Measurements from ENCODE around the gene DDX59. TPM values are rescaled to one million over a fixed set of nuclear protein-coding genes. Genes with fewer than 3 reads are reported as not detected.

The DDX59 gene
- total RNA-seq, 4 donors from 2014 or later, result 8.6 to 17.5 (median 14.6) TPM

GRCh38 chr1:200684015-200684414, 14.3 kb upstream of the DDX59 start:
- WGBS, 2 donors (ENCODE audit: low coverage in 1 of 2), result 50 to 68% methylated on average over 2 to 4 of the region's 4 CpGs
- no peak for TF ChIP-seq POLR2A (IDR thresholded peaks at IDR 0.05)
- TF ChIP-seq POLR2AphosphoS5 (IDR thresholded peaks at IDR 0.05), result no peak
- Histone ChIP-seq H3K27me3 (no peaks in the 10 kb centered on the region), H3K4me1 (no peaks in the 10 kb centered on the region), H3K36me3 (no peaks in the 10 kb centered on the region), H3K4me3 (no peak overlapping the region), H3K27ac (no peak overlapping the region), H3K9me3 (no peaks in the 10 kb centered on the region)
- DNase-seq, result no peak
- intact Hi-C loops (cut with DNase I; ENCODE audit: low total_unique reads) (no loop called here), in situ Hi-C loops (cut with MboI; ENCODE audit: low pct_ligation_motif_present in 1 of 4, low pct_unique_long_range_greater_than_20kb in 1 of 4, low sequenced_read_pairs in 3 of 4) (no loop called here)

- H3K4me3 ChIP-seq, result no peak overlapping the region
- in situ Hi-C loops (cut with MboI; ENCODE audit: low pct_ligation_motif_present in 1 of 4, low pct_unique_long_range_greater_than_20kb in 1 of 4, low sequenced_read_pairs in 3 of 4) (no loop called here), intact Hi-C loops (cut with DNase I; ENCODE audit: low total_unique reads) (no loop called here)
- WGBS, 2 donors (ENCODE audit: low coverage in 1 of 2), result 0% methylated on average over 1 of the region's 1 CpG
- no peaks in the 10 kb centered on the region for H3K27me3 ChIP-seq
- no peak overlapping the region for H3K27ac ChIP-seq
- H3K4me1 ChIP-seq, result no peaks in the 10 kb centered on the region
- no peak for DNase-seq
- TF ChIP-seq POLR2A (IDR thresholded peaks at IDR 0.05), result no peak
- TF ChIP-seq CTCF (IDR thresholded peaks at IDR 0.05), result no peak
- TF ChIP-seq POLR2AphosphoS5 (IDR thresholded peaks at IDR 0.05), result no peak
- TF ChIP-seq EP300 (IDR thresholded peaks at IDR 0.05; ENCODE audit: low read depth), result no peak
- no peaks in the 10 kb centered on the region for H3K36me3 ChIP-seq
- no peaks in the 10 kb centered on the region for H3K9me3 ChIP-seq
These were observed 13.6 kb upstream of the DDX59 start for GRCh38 chr1:200683298-200683697.

- H3K36me3 ChIP-seq, result no peaks in the 10 kb centered on the region
- no peaks in the 10 kb centered on the region for H3K27me3 ChIP-seq
- H3K4me3 ChIP-seq, result no peak overlapping the region
- TF ChIP-seq EP300 (IDR thresholded peaks at IDR 0.05; ENCODE audit: low read depth) (no peak), CTCF (IDR thresholded peaks at IDR 0.05) (no peak), POLR2AphosphoS5 (IDR thresholded peaks at IDR 0.05) (no peak), POLR2A (IDR thresholded peaks at IDR 0.05) (no peak)
- no peak overlapping the region for H3K27ac ChIP-seq
- 74% methylated on average over 6 of the region's 6 CpGs for WGBS, 2 donors (ENCODE audit: low coverage in 1 of 2)
- in situ Hi-C loops (cut with MboI; ENCODE audit: low pct_ligation_motif_present in 1 of 4, low pct_unique_long_range_greater_than_20kb in 1 of 4, low sequenced_read_pairs in 3 of 4) (no loop called here), intact Hi-C loops (cut with DNase I; ENCODE audit: low total_unique reads) (no loop called here)
- no peaks in the 10 kb centered on the region for H3K4me1 ChIP-seq
- no peak for DNase-seq
- H3K9me3 ChIP-seq, result no peaks in the 10 kb centered on the region
These were observed 11.5 kb upstream of the DDX59 start for GRCh38 chr1:200681231-200681630.

- no peak overlapping the region for H3K27ac ChIP-seq
- H3K4me3 ChIP-seq, result no peak overlapping the region
- no peaks in the 10 kb centered on the region for H3K4me1 ChIP-seq
- TF ChIP-seq EP300 (IDR thresholded peaks at IDR 0.05; ENCODE audit: low read depth) (no peak), POLR2AphosphoS5 (IDR thresholded peaks at IDR 0.05) (no peak), POLR2A (IDR thresholded peaks at IDR 0.05) (no peak), CTCF (IDR thresholded peaks at IDR 0.05) (no peak)
- intact Hi-C loops (cut with DNase I; ENCODE audit: low total_unique reads), result no loop called here
- DNase-seq, result no peak
- 79 to 90% methylated on average over 5 to 6 of the region's 6 CpGs for WGBS, 2 donors (ENCODE audit: low coverage in 1 of 2)
- in situ Hi-C loops (cut with MboI; ENCODE audit: low pct_ligation_motif_present in 1 of 4, low pct_unique_long_range_greater_than_20kb in 1 of 4, low sequenced_read_pairs in 3 of 4), result no loop called here
- no peaks in the 10 kb centered on the region for H3K36me3 ChIP-seq
- no peaks in the 10 kb centered on the region for H3K9me3 ChIP-seq
- H3K27me3 ChIP-seq, result no peaks in the 10 kb centered on the region
These were observed 7.1 kb upstream of the DDX59 start for GRCh38 chr1:200676829-200677228.

GRCh38 chr1:200675588-200675852, 5.8 kb upstream of the DDX59 start:
- Histone ChIP-seq H3K9me3 (no peaks in the 10 kb centered on the region), H3K4me3 (no peak overlapping the region), H3K27me3 (no peaks in the 10 kb centered on the region), H3K36me3 (no peaks in the 10 kb centered on the region), H3K27ac (no peak overlapping the region), H3K4me1 (peaks cover 0 to 9% (median 4%) of the 10 kb centered on the region in 4 donors)
- DNase-seq, result no peak
- intact Hi-C loops (cut with DNase I; ENCODE audit: low total_unique reads) (no loop called here), in situ Hi-C loops (cut with MboI; ENCODE audit: low pct_ligation_motif_present in 1 of 4, low pct_unique_long_range_greater_than_20kb in 1 of 4, low sequenced_read_pairs in 3 of 4) (no loop called here)
- WGBS, 2 donors (ENCODE audit: low coverage in 1 of 2), result 88% methylated on average over 4 of the region's 4 CpGs
- no peak for TF ChIP-seq EP300 (IDR thresholded peaks at IDR 0.05; ENCODE audit: low read depth)
- no peak for TF ChIP-seq POLR2A (IDR thresholded peaks at IDR 0.05)
- no peak for TF ChIP-seq CTCF (IDR thresholded peaks at IDR 0.05)
- TF ChIP-seq POLR2AphosphoS5 (IDR thresholded peaks at IDR 0.05), result no peak

Measured in transverse colon (tissue), 4 donors.